ENCODE data around the gene ARL17A.
"Not testable (repeated sequence)": the region's sequence is repeated elsewhere in the genome, so short reads cannot be mapped to it uniquely, and the experiment has no call there.

DNA sequence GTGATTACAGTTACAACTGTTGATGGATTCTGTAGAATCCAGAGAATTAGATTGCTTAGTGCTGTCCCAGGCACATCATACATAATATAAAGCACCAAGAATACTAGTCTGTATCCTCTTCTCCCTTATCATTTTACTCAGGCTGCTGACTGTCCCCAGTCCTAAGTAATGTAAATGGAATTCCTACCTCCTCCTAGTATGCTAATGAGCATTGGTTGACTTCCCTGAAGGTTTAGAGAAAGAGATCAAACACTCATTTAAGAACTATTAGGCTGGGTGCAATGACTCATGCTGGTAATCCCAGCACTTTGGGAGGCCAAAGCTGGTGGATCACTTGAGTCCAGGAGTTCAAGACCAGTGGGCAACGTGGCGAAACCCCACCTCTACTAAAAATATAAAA, 48.0 kb upstream of the ARL17A start:
- TF ChIP-seq, protein P1, sequence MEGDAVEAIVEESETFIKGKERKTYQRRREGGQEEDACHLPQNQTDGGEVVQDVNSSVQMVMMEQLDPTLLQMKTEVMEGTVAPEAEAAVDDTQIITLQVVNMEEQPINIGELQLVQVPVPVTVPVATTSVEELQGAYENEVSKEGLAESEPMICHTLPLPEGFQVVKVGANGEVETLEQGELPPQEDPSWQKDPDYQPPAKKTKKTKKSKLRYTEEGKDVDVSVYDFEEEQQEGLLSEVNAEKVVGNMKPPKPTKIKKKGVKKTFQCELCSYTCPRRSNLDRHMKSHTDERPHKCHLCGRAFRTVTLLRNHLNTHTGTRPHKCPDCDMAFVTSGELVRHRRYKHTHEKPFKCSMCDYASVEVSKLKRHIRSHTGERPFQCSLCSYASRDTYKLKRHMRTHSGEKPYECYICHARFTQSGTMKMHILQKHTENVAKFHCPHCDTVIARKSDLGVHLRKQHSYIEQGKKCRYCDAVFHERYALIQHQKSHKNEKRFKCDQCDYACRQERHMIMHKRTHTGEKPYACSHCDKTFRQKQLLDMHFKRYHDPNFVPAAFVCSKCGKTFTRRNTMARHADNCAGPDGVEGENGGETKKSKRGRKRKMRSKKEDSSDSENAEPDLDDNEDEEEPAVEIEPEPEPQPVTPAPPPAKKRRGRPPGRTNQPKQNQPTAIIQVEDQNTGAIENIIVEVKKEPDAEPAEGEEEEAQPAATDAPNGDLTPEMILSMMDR (IDR thresholded peaks at IDR 0.05), result not testable (repeated sequence)
- TF ChIP-seq POLR2A (IDR thresholded peaks at IDR 0.05), result not testable (repeated sequence)
